ENCODE data around the gene PBX3.

Gene PBX3

GRCh38 chr9:125787715-125788114 lies 40.5 kb downstream of the PBX3 start:
- Histone ChIP-seq H3K36me3 (no peaks in the 10 kb centered on the region), H3K9me3 (no peaks in the 10 kb centered on the region), H3K27ac (no peak overlapping the region), H3K4me3 (no peak overlapping the region), H3K27me3 (no peaks in the 10 kb centered on the region), H3K4me1 (peaks cover 0 to 21% (median 5%) of the 10 kb centered on the region in 4 donors)
- DNase-seq: no peak
- no peak for TF ChIP-seq CTCF (IDR thresholded peaks at IDR 0.05)
- intact Hi-C loops (cut with DNase I; ENCODE audit: low total_unique reads): no loop called here

DNA sequence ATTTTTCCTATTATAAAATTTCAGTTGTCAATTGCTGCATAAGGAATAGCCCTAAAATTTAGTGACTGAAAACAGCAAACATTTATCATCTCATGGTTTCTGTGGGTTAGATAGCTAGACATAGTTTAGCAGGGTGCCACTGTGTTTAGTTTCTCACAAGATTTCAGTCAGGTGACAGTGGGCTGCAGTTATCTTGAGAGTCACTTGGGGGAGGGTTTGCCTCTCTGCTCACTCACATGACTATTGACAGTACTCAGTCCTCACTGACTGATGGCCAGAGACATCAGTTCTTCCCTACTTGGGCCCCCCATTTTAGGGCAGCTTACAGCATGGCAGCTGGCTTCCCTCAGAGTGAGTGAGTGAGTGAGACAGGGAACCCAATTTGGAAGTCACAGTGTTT lies 42.0 kb downstream of the PBX3 start:
- DNase-seq: no peak
- H3K27me3 ChIP-seq: no peaks in the 10 kb centered on the region
- H3K4me1 ChIP-seq: peaks cover 0 to 13% (median 5%) of the 10 kb centered on the region in 4 donors
- no peak overlapping the region for H3K4me3 ChIP-seq
- H3K9me3 ChIP-seq: no peaks in the 10 kb centered on the region
- H3K36me3 ChIP-seq: no peaks in the 10 kb centered on the region
- intact Hi-C loops (cut with DNase I; ENCODE audit: low total_unique reads): no loop called here
- H3K27ac ChIP-seq: no peak overlapping the region
- TF ChIP-seq CTCF (IDR thresholded peaks at IDR 0.05): no peak

DNA sequence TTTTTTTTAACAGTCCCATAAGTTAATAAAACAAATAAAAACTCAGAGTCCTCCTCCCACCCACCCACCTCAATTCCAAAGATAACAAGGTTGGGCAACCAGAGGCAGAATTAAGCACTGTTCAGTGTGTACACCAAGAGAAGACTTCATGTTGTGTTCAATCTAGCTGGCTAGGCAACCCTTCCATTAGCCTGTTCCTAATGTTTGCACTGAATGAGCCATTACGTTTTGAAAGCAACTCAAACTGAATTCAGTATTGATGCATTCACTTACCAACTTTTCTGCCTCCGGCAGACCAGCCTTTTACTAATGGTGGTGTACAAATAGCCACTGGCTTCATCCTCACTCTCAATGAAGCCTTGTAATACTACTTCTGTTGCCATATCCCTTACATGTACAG lies 47.5 kb downstream of the PBX3 start:
- Histone ChIP-seq H3K27me3 (no peaks in the 10 kb centered on the region), H3K4me3 (no peak overlapping the region), H3K36me3 (no peaks in the 10 kb centered on the region), H3K4me1 (no peaks in the 10 kb centered on the region), H3K9me3 (no peaks in the 10 kb centered on the region), H3K27ac (no peak overlapping the region)
- no peak for TF ChIP-seq CTCF (IDR thresholded peaks at IDR 0.05)
- intact Hi-C loops (cut with DNase I; ENCODE audit: low total_unique reads): no loop called here
- DNase-seq: no peak

GRCh38 chr9:125795970-125796596 lies 48.9 kb downstream of the PBX3 start:
- intact Hi-C loops (cut with DNase I; ENCODE audit: low total_unique reads): no loop called here
- Histone ChIP-seq H3K27ac (no peak overlapping the region), H3K36me3 (no peaks in the 10 kb centered on the region), H3K4me1 (no peaks in the 10 kb centered on the region), H3K27me3 (no peaks in the 10 kb centered on the region), H3K9me3 (no peaks in the 10 kb centered on the region), H3K4me3 (no peak overlapping the region)
- TF ChIP-seq CTCF (IDR thresholded peaks at IDR 0.05): no peak
- no peak for DNase-seq

- no peak for TF ChIP-seq CTCF (IDR thresholded peaks at IDR 0.05)
- H3K4me1 ChIP-seq: no peaks in the 10 kb centered on the region
- no peak overlapping the region for H3K27ac ChIP-seq
- no peaks in the 10 kb centered on the region for H3K9me3 ChIP-seq
- intact Hi-C loops (cut with DNase I; ENCODE audit: low total_unique reads): no loop called here
- H3K4me3 ChIP-seq: no peak overlapping the region
- no peak for DNase-seq
- H3K36me3 ChIP-seq: no peaks in the 10 kb centered on the region
- H3K27me3 ChIP-seq: no peaks in the 10 kb centered on the region
Measured at GRCh38 chr9:125797930-125798329, 50.8 kb downstream of the PBX3 start.

DNA sequence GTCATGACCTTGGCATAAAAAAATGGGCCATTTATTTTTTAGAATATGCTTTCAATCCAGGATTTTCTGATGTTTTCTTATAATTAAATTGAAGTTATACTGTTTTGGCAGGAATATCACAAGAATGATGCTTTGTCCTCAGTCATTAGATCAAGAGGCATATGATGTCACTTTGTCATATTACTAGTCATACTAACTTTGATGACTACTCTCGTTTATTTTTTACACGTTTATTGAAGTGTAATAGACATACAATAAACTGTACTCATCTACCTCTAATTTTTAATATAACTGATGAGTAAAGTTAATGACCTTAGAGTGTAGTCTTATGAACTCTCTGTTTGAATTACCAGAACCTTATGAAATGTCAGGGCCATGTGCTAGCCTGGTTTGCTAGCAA lies 56.4 kb downstream of the PBX3 start:
- TF ChIP-seq CTCF (IDR thresholded peaks at IDR 0.05): no peak
- Histone ChIP-seq H3K9me3 (no peaks in the 10 kb centered on the region), H3K4me3 (no peak overlapping the region), H3K36me3 (no peaks in the 10 kb centered on the region), H3K27me3 (no peaks in the 10 kb centered on the region), H3K4me1 (peaks cover 0 to 13% (median 0%) of the 10 kb centered on the region in 4 donors), H3K27ac (no peak overlapping the region)
- DNase-seq: no peak
- intact Hi-C loops (cut with DNase I; ENCODE audit: low total_unique reads): no loop called here
